Putamen (tissue), 1 donor: ENCODE measurements around the gene PHF3.
"Not testable (repeated sequence)": the region's sequence is repeated elsewhere in the genome, so short reads cannot be mapped to it uniquely, and the experiment has no call there.

ENCODE experiments used
- DNase-seq: peaks from one replicate; pipeline ENCODE4 v3.0.0-alpha.2; 2016; ENCODE audit warnings: low spot score

The PHF3 gene

GRCh38 chr6:63713332-63713731, 77.7 kb downstream of the PHF3 start:
- no peak for DNase-seq

DNA sequence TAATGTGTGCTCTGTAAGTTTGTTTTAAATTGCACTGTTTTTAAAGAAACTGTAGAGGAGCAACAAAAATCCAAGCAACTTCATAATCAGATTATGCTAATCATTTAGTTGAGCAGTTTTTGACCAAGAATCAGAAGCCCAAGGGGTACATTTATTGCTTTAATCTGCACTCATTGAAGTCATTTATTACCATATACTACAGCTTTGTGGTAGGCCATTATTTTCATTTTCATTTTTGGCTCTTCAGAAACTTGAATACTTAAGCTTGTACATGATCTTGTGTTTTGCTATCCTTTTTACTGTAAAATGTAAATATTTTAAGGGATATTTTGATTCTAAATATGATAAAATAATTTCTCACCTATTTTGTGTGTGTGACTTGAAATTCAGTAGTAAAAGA, 78.5 kb downstream of the PHF3 start:
- no peak for DNase-seq

GRCh38 chr6:63716169-63716568, 80.6 kb downstream of the PHF3 start:
- DNase-seq = no peak

DNA sequence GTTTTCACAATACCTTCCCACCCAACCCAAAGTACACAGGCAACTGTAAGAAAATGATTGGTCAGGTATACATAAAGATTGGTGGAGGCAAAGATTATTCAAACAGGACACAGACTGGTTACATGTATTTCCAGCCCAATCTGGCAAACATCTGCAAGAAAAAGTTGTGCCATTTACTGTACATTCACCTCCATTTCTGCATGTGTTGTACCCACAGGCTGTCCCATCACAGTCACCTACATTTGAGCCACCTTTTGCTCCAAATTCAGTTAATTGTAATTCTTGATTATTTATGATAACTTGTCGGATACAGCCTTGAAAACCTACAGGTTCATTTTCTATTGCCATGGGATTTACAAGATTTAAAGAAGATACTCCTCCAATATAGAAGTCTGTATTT, 85.6 kb downstream of the PHF3 start:
- DNase-seq = no peak

DNA sequence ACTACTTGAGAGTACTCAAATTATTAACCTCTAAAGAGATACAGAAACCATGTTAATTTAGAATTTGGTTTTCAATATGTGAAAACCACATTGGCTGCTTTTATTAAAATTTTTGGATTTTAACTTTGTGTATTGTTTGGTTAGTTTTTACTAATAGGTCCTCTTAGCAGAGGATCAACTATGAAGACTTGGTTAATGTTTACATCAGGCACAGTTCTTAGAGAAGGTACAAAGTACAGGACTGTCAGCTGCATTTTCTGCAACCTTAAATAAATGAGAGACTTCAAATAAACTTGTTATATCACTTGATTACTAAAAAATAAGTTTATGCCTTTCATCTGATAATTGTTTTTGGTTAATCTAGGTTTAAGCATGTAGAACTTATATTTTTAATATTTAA, 89.1 kb downstream of the PHF3 start:
- DNase-seq = no peak

DNA sequence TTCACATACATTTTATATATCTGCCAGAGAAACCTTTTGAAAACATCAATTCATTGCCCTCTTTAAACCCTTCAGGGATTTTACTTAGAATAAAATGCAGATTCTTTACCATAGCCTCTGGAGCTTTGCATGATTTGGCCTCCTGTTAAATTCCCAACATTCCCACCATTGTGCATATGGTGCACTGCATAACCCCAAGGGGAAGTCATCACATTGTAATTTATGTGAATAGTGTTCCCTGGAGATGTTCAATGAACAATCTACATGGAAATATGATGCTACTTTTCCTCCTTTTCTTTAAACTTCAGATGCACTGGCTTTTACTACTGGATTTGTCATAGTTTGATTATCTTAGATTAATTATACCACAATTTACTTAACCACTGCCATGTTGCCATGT, 94.7 kb downstream of the PHF3 start:
- DNase-seq = no peak

- no peak for DNase-seq
Measured at GRCh38 chr6:63731930-63732329, 96.3 kb downstream of the PHF3 start.

GRCh38 chr6:63732336-63732735, 96.7 kb downstream of the PHF3 start:
- DNase-seq = no peak

GRCh38 chr6:63734923-63735322, 99.3 kb downstream of the PHF3 start:
- no peak for DNase-seq

- not testable (repeated sequence) for DNase-seq
Measured at GRCh38 chr6:63738190-63738589, 102.6 kb downstream of the PHF3 start.

- DNase-seq = no peak
Measured at GRCh38 chr6:63739094-63739687, 103.6 kb downstream of the PHF3 start.

DNA sequence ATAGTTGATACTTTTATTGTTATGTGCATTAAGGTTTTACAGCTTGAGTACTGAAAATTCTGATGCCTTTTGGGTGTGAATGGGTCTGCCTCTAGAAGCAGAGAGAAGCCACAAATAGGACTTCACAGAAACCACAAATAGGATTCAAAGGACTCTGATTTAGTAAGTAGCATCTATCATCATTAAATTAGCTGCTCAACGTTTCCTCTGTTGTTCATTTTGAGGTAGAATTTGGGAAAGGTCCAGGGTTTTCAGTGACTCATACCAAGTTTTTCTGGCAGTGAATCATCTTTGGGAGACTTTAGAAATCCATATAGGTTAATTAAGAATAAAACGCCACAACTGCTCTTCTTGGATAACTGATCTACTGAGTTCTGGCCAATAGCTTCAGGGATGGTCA, 105.1 kb downstream of the PHF3 start:
- DNase-seq = no peak

- no peak for DNase-seq
Measured at GRCh38 chr6:63742060-63742459, 106.5 kb downstream of the PHF3 start.

GRCh38 chr6:63743691-63744090, 108.1 kb downstream of the PHF3 start:
- DNase-seq = no peak

- no peak for DNase-seq
Measured at GRCh38 chr6:63744810-63745209, 109.2 kb downstream of the PHF3 start.

- DNase-seq = no peak
Measured at GRCh38 chr6:63745784-63746183, 110.2 kb downstream of the PHF3 start.

- DNase-seq = no peak
Measured at GRCh38 chr6:63750400-63750799, 114.8 kb downstream of the PHF3 start.

DNA sequence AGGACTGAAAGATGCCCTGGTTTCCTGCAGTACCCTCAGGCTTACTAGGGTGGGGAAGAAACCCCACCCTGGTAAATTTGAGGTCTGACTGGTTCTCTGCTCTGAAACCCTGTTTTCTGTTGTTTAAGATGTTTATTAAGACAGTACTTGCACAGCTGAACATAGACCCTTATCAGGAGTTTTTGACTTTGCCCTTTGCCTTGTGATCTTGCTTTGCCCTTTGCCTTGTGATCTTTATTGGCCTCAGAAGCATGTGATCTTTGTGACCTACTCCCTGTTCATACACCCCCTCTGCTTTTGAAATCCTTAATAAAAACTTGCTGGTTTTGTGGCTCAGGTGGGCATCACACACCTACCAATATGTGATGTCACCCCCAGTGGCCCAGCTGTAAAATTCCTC, 121.7 kb downstream of the PHF3 start:
- DNase-seq = not testable (repeated sequence)

DNA sequence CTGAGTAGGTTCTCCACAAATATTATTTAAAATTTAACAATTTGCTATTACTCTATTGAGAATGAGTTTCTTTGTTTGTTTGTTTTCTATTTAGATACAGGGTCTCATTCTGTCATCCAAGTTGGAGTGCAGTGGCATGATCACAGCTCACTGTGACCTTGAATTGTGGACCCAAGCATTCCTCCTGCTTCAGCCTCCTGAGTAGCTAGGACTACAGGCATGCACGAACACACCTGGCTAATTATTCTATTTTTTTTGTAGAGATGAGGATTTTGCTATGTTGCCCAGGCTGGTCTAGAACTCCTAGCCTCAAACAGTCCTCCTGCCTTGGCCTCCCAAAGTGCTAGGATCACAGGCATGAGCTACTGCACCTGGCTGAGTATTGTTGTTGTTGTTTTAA, 122.2 kb downstream of the PHF3 start:
- no peak for DNase-seq

GRCh38 chr6:63759605-63760105, 124.1 kb downstream of the PHF3 start:
- no peak for DNase-seq

DNA sequence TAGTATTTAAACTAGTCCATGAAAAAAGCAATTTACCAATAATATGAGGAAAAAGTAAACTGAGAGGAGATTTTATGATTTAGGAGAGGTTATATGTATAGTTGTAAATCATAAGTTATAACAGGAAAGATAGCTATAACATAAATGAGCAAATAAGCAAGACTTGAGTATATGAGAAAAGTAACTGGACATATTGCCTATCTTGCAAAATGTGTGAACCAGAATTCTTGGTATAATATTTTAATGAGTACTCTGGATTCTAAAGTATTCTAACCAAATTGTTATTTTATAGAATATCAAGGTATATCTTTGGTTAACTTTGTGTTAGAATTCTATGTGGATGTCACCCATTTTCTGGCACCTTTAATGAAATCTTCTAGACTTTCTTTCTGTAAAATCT, 124.6 kb downstream of the PHF3 start:
- DNase-seq = no peak

DNA sequence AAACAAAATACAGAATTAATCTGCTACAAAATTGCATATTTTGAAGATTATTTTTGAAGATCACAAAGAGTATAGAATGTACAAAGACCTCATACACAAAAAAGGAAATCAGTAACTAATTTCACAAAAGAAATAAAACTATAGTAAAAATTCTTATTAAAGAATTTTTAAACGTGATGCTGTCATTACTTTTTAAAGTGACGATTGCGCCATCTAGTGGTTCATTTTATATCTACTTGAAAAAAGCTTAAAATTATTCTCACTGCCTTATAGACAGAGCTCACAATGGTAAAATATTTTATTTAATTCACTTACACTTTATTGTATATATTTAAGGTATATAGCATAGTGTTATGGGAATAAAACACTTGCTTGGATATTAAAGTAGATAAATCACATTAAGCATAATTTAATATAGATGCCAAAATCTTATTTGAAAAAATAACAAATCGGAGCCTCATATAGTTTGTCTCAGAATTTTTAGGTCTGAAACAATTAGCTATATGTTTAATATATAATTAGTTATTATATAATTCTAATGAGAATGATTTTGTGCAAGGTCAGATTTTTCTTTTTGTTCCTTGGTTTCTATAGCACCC, 128.8 kb downstream of the PHF3 start:
- peak; percentile 29 for DNase-seq
